K562 treated with DMSO at 1 percent for 4 hours (cell line): ENCODE measurements around the gene CDK3. TPM values are rescaled to one million over a fixed set of nuclear protein-coding genes. Genes with fewer than 3 reads are reported as not detected.

Source experiments
- total RNA-seq: library from RNA; unstranded; fragments of 300-600 nt; gene quantifications from 2 replicates; pipeline ENCODE4 v1.2.3, GENCODE V29; 2022; ENCODE audit not compliant: insufficient read depth

Gene CDK3
- 3.5 and 10.1 TPM in 2 replicates for total RNA-seq

DNA sequence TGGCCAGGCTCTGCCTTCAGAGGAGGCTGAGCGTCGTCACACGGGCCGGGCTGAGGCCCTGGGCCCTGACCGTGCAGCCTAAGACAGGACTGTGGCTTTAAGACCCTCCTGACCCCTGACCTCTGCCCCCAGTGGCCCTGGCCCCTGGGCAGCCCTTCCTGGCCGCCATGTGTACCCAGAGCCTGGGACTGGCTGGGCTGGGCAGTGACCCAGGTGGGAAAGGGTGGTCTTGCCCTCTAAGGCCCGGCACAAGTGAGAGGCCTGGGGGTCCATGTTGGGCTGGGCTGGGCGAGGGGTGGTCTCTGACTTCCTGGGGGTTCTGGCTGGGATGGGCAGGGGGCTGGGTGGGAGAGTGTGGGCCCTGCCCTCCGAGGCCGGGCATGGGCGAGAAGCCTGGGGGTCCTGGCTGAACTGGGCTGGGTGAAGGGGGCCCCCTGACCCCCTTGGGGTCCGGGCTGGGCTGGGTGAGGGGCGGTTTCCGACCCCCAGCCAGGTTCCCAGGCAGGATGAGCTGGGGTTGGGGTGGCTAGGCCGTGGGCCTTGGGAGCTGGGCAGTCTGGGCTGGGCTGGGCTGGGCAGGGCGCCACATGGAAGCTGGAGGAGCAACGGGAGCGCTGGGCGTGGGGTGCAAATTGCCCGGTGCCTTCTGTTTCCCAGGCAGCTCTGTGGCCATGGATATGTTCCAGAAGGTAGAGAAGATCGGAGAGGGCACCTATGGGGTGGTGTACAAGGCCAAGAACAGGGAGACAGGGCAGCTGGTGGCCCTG, at the start of gene CDK3:
Gene CDK3 (plus strand): TSS at position 101 of the 767 bp plus-strand sequence. CDS start 571 bp downstream, at position 672.

GRCh38 chr17:75978938-75979704, 21.5 kb upstream of the CDK3 start, which contains the start of the genes ACOX1 and TEN1:
Gene ACOX1 (minus strand): TSS chr17:75979166. CDS start chr17:75979073, 93 bp downstream.
Gene TEN1 (plus strand): TSS chr17:75979240. CDS start chr17:75986193, 6,953 bp downstream.

GRCh38 chr17:76027159-76027839, 26.6 kb downstream of the CDK3 start, which contains the start of gene EVPL:
Gene EVPL (minus strand): TSS chr17:76027306. CDS start chr17:76027198, 108 bp downstream.

Other genes with a start within 250 kb of the CDK3 start
- gene GALK1, start 235.7 kb upstream of the CDK3 start, total RNA-seq = 44.8 and 73.0 TPM in 2 replicates
- gene UNK, start 216.0 kb upstream of the CDK3 start, total RNA-seq = 45.3 and 46.6 TPM in 2 replicates
- gene UNC13D, start 156.5 kb upstream of the CDK3 start, total RNA-seq = 164 and 167 TPM in 2 replicates
- 133 TPM in 2 replicates for gene WBP2, start 145.5 kb upstream of the CDK3 start, total RNA-seq
- gene TRIM47, start 122.3 kb upstream of the CDK3 start, total RNA-seq = 2.6 and 3.6 TPM in 2 replicates
- 21.2 and 26.6 TPM in 2 replicates for gene TRIM65, start 103.9 kb upstream of the CDK3 start, total RNA-seq
- 82.4 and 95.4 TPM in 2 replicates for gene MRPL38, start 96.0 kb upstream of the CDK3 start, total RNA-seq
- gene FBF1, start 59.8 kb upstream of the CDK3 start, total RNA-seq = 4.3 and 6.4 TPM in 2 replicates
- 13.2 and 15.1 TPM in 2 replicates for gene ACOX1, start 21.7 kb upstream of the CDK3 start, total RNA-seq
- gene TEN1, start 21.6 kb upstream of the CDK3 start, total RNA-seq = 23.1 and 24.3 TPM in 2 replicates
- gene EVPL, start 26.5 kb downstream of the CDK3 start, total RNA-seq = not detected in 2 replicates
- 87.4 and 92.9 TPM in 2 replicates for gene SRP68, start 71.7 kb downstream of the CDK3 start, total RNA-seq
- not detected in 2 replicates for gene GALR2, start 73.9 kb downstream of the CDK3 start, total RNA-seq
- 2.0 and 4.2 TPM in 2 replicates for gene ZACN, start 78.3 kb downstream of the CDK3 start, total RNA-seq
- gene EXOC7, start 102.9 kb downstream of the CDK3 start, total RNA-seq = 24.7 and 24.9 TPM in 2 replicates
- 0.82 TPM in 1 of 2 replicates, not detected in the other for gene FOXJ1, start 140.4 kb downstream of the CDK3 start, total RNA-seq
- 30.3 and 31.6 TPM in 2 replicates for gene RNF157, start 239.6 kb downstream of the CDK3 start, total RNA-seq